Measurements from ENCODE around the gene KAT2B. TPM values are rescaled to one million over a fixed set of nuclear protein-coding genes. Genes with fewer than 3 reads are reported as not detected.

The KAT2B gene
- total RNA-seq, 1 experiment from 2014 or later: 3.2 TPM

DNA sequence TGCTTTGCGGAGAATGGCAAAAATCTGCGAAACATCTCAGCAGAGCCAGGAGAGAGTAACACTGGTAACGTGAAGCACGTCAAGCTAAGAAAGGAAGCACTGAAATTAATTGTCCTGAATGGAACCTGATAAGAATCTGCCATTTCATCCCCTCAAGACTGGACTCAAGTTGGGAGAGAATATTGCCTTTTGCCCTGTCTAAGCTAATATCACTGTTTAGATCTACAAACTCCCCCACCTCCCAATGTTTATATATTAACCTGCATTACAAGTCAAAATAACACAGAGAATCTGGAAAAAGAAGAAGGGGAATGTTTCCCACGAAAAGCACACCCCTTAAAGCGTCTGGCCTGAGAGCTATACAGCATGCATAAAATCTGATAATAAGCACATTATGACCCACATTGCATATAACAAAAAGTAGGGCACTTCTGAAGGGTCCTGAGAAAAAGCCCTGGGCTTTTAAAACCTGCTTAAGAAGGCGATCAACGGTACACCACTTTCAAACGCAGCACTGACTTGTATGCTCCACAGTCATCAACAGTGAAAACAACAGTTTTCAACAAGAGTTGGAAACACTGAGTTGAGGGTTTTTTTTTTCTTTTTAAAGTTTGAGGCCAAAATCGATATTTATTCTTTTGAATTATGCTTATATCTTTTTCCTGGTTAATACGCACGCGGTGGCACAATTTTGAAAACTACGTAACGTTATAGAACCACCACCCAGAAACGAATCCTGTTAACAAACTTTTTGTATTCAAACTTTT, 1.4 kb upstream of the KAT2B start:
- no TSS peak for BruUV-seq (replicated peaks)
- Histone ChIP-seq H3F3A (ENCODE audit: insufficient read depth, low read depth) (peaks cover 11% of the 10 kb centered on the region; the same call in 1 of the 2 replicates), H3K9me2 (ENCODE audit: insufficient read depth) (no peaks in the 10 kb centered on the region), H3K4me3 (peak overlapping the region; percentile 80; the same call in 1 of the 2 replicates), H3K4me1 (replicated peaks; ENCODE audit: insufficient read depth) (peaks cover 16% of the 10 kb centered on the region), H4K20me1 (ENCODE audit: insufficient read depth) (no peaks in the 10 kb centered on the region; the same call in 1 of the 2 replicates), H3K36me3 (ENCODE audit: low read depth) (no peaks in the 10 kb centered on the region), H3K4me2 (peak overlapping the region; percentile 90), H2AFZ (peak overlapping the region; percentile 87), H3K9me3 (ENCODE audit: insufficient read depth, low read depth) (no peaks in the 10 kb centered on the region), H3K27ac (no peak overlapping the region), H3K27me3 (ENCODE audit: insufficient read depth, low read depth) (no peaks in the 10 kb centered on the region), H3K79me2 (ENCODE audit: low read depth) (no peaks in the 10 kb centered on the region)
- TF ChIP-seq, protein P1, sequence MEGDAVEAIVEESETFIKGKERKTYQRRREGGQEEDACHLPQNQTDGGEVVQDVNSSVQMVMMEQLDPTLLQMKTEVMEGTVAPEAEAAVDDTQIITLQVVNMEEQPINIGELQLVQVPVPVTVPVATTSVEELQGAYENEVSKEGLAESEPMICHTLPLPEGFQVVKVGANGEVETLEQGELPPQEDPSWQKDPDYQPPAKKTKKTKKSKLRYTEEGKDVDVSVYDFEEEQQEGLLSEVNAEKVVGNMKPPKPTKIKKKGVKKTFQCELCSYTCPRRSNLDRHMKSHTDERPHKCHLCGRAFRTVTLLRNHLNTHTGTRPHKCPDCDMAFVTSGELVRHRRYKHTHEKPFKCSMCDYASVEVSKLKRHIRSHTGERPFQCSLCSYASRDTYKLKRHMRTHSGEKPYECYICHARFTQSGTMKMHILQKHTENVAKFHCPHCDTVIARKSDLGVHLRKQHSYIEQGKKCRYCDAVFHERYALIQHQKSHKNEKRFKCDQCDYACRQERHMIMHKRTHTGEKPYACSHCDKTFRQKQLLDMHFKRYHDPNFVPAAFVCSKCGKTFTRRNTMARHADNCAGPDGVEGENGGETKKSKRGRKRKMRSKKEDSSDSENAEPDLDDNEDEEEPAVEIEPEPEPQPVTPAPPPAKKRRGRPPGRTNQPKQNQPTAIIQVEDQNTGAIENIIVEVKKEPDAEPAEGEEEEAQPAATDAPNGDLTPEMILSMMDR (conservative IDR thresholded peaks at IDR 0.05): no peak
- TF ChIP-seq EZH2 (IDR thresholded peaks at IDR 0.05; ENCODE audit: low read depth): no peak
- ChIA-PET POLR2A (ENCODE audit: unreplicated experiment) (no interaction called here), CTCF (no interaction called here)
- DNase-seq: no peak
- intact Hi-C loops (cut with micrococcal nuclease; ENCODE audit: unreplicated experiment): no loop called here

DNA sequence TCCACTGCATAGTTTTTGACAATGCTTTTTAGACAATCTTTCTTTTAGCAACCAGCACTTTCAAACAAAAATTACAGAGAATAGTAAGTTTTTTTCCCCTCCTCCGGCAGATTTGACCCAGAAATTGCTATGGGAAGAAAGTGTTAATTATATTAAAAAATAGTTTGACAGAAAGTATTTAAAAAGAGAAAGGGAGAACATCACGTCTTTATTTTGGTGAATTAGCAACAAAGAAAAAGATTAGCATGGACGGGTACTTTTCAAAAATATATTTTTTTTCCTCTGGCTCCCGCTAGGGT, 831 bp upstream of the KAT2B start:
- DNase-seq: no peak
- Histone ChIP-seq H3K9me2 (ENCODE audit: insufficient read depth) (no peaks in the 10 kb centered on the region), H2AFZ (peak overlapping the region; percentile 87), H3K4me3 (peak overlapping the region; percentile 80), H3F3A (ENCODE audit: insufficient read depth, low read depth) (peaks cover 13% of the 10 kb centered on the region; the same call in 1 of the 2 replicates), H3K27me3 (ENCODE audit: insufficient read depth, low read depth) (no peaks in the 10 kb centered on the region), H3K9me3 (ENCODE audit: insufficient read depth, low read depth) (no peaks in the 10 kb centered on the region), H3K4me2 (peak overlapping the region; percentile 90), H3K4me1 (replicated peaks; ENCODE audit: insufficient read depth) (peaks cover 21% of the 10 kb centered on the region), H3K36me3 (ENCODE audit: low read depth) (no peaks in the 10 kb centered on the region), H3K27ac (no peak overlapping the region), H3K79me2 (ENCODE audit: low read depth) (no peaks in the 10 kb centered on the region), H4K20me1 (ENCODE audit: insufficient read depth) (no peaks in the 10 kb centered on the region; the same call in 1 of the 2 replicates)
- BruUV-seq (replicated peaks): no TSS peak
- ChIA-PET CTCF (no interaction called here), POLR2A (ENCODE audit: unreplicated experiment) (no interaction called here)
- TF ChIP-seq, protein P1 (conservative IDR thresholded peaks at IDR 0.05): no peak
- no peak for TF ChIP-seq EZH2 (IDR thresholded peaks at IDR 0.05; ENCODE audit: low read depth)
- intact Hi-C loops (cut with micrococcal nuclease; ENCODE audit: unreplicated experiment): no loop called here

DNA sequence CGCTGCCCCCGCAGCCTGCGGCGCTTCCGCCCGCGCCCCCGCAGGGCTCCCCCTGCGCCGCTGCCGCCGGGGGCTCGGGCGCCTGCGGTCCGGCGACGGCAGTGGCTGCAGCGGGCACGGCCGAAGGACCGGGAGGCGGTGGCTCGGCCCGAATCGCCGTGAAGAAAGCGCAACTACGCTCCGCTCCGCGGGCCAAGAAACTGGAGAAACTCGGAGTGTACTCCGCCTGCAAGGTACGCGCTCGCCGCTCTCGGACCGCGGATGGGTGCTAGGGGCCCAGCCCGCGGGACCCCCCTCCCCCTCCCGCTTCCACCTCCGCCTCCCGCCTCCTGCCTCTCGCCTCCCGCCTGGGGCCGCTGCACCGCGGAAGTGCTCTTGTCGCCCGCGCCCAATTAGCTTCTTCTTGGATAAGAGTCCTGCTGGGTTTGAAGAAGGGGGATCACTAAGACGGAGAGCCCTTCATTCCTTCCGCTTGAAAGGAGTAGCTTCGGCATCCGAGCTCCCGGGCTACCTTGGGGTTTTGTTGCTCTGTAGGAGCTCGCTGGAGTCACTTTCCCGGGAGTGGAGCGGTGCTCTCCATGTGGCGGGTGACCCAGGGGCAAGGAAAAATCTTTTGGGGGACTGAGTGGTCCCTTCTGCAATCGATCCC, 426 bp downstream of the KAT2B start:
- peak overlapping the region; percentile 89 for H2AFZ ChIP-seq
- POLR2A ChIA-PET (ENCODE audit: unreplicated experiment): no interaction called here
- H3K27ac ChIP-seq: no peak overlapping the region
- no peaks in the 10 kb centered on the region; the same call in 1 of the 2 replicates for H4K20me1 ChIP-seq (ENCODE audit: insufficient read depth)
- CTCF ChIA-PET: interaction anchor here (0.5 to 0.7 kb wide), 2 partner anchors 17 to 176 kb away, joined by 4 to 11 read pairs; no protein-coding TSS in a partner anchor
- no peaks in the 10 kb centered on the region for H3K9me3 ChIP-seq (ENCODE audit: insufficient read depth, low read depth)
- H3K27me3 ChIP-seq (ENCODE audit: insufficient read depth, low read depth): no peaks in the 10 kb centered on the region
- H3K4me3 ChIP-seq: peak overlapping the region; percentile 62
- intact Hi-C loops (cut with micrococcal nuclease; ENCODE audit: unreplicated experiment): loop anchor here (1.0 to 5.0 kb wide), 5 partner anchors 14 to 152 kb away; partner anchors contain the start of genes RAB5A and SGO1
- no peaks in the 10 kb centered on the region for H3K79me2 ChIP-seq (ENCODE audit: low read depth)
- H3F3A ChIP-seq (ENCODE audit: insufficient read depth, low read depth): peaks cover 13% of the 10 kb centered on the region; the same call in 1 of the 2 replicates
- no peak for TF ChIP-seq EZH2 (IDR thresholded peaks at IDR 0.05; ENCODE audit: low read depth)
- TF ChIP-seq, protein P1 (conservative IDR thresholded peaks at IDR 0.05): no peak
- peak in 1 of 2 experiments; percentile 49 for DNase-seq
- BruUV-seq (replicated peaks): no TSS peak
- peaks cover 27% of the 10 kb centered on the region for H3K4me1 ChIP-seq (replicated peaks; ENCODE audit: insufficient read depth)
- peak overlapping the region; percentile 98 for H3K4me2 ChIP-seq
- H3K36me3 ChIP-seq (ENCODE audit: low read depth): no peaks in the 10 kb centered on the region
- H3K9me2 ChIP-seq (ENCODE audit: insufficient read depth): no peaks in the 10 kb centered on the region

Measured in PC-9 (cell line).